Trophoblast cell (in vitro differentiated cells and primary cell): ENCODE results near the gene PRSS37.

Source experiments
- DNase-seq, 2 donors: peaks; one replicate each; pipeline ENCODE4 v3.0.0-alpha.2; 2016
- H2AFZ ChIP-seq: 2 replicates; pipeline ENCODE4 v1.6.1; 2013; ENCODE audit warnings: low read length, moderate library complexity, mild to moderate bottlenecking; ENCODE audit not compliant: insufficient read depth, poor library complexity
- H2AK5ac ChIP-seq: 2 replicates; pipeline ENCODE4 v1.6.1; 2013; ENCODE audit warnings: mild to moderate bottlenecking, low read length
- H2BK120ac ChIP-seq: 2 replicates; pipeline ENCODE4 v1.6.1; 2013; ENCODE audit warnings: low read length, mild to moderate bottlenecking, moderate library complexity; ENCODE audit not compliant: insufficient read depth, poor library complexity
- H2BK12ac ChIP-seq: 2 replicates; pipeline ENCODE4 v1.6.1; 2013; ENCODE audit warnings: mild to moderate bottlenecking, low read length, moderate library complexity
- H2BK5ac ChIP-seq: 2 replicates; pipeline ENCODE4 v1.6.1; 2013; ENCODE audit warnings: low read length, low read depth, moderate library complexity, mild to moderate bottlenecking; ENCODE audit not compliant: poor library complexity
- H3K14ac ChIP-seq: 2 replicates; pipeline ENCODE4 v1.6.1; 2013; ENCODE audit warnings: mild to moderate bottlenecking, low read length
- H3K18ac ChIP-seq: 2 replicates; pipeline ENCODE4 v1.6.1; 2013; ENCODE audit warnings: mild to moderate bottlenecking, low read length
- H3K23ac ChIP-seq: 2 replicates; pipeline ENCODE4 v1.6.1; 2013; ENCODE audit warnings: low read length
- H3K27ac ChIP-seq: 2 replicates; pipeline ENCODE4 v1.5.1; 2013; ENCODE audit warnings: low read depth, mild to moderate bottlenecking, inconsistent platforms, low read length, moderate library complexity
- H3K27me3 ChIP-seq: 2 replicates; pipeline ENCODE4 v1.6.1; 2013; ENCODE audit warnings: inconsistent platforms, mild to moderate bottlenecking, low read length, moderate library complexity; ENCODE audit not compliant: insufficient read depth
- H3K36me3 ChIP-seq, 2 experiments: 1 replicate in 1 of 2; 2 replicates in 1 of 2; pipeline ENCODE4 v1.6.1; 2013; ENCODE audit warnings: low read length in 2 of 2, mild to moderate bottlenecking in 2 of 2, moderate library complexity in 1 of 2; ENCODE audit not compliant: insufficient read depth in 2 of 2, control insufficient read depth in 1 of 2
- H3K4ac ChIP-seq: 2 replicates; pipeline ENCODE4 v1.6.1; 2013; ENCODE audit warnings: low read depth, mild to moderate bottlenecking, low read length, moderate library complexity
- H3K4me1 ChIP-seq, 2 experiments: 1 replicate in 1 of 2; 2 replicates in 1 of 2; pipeline ENCODE4 v1.6.1; 2013; ENCODE audit warnings: low read length in 2 of 2, mild to moderate bottlenecking in 2 of 2, moderate library complexity in 1 of 2; ENCODE audit not compliant: insufficient read depth in 2 of 2, control insufficient read depth in 1 of 2
- H3K4me2 ChIP-seq: 2 replicates; pipeline ENCODE4 v1.6.1; 2013; ENCODE audit warnings: inconsistent platforms, mild to moderate bottlenecking, low read length, moderate library complexity
- H3K4me3 ChIP-seq: 2 replicates; pipeline ENCODE4 v1.5.1; 2013; ENCODE audit warnings: mild to moderate bottlenecking, low read depth, low read length, inconsistent platforms
- H3K79me1 ChIP-seq: one replicate; pipeline ENCODE4 v1.6.1; 2013; ENCODE audit warnings: low read length
- H3K79me2 ChIP-seq: 2 replicates; pipeline ENCODE4 v1.6.1; 2013; ENCODE audit warnings: low read length, mild to moderate bottlenecking; ENCODE audit not compliant: control insufficient read depth, insufficient read depth, poor library complexity
- H3K9ac ChIP-seq: 2 replicates; pipeline ENCODE4 v1.6.1; 2013; ENCODE audit warnings: mild to moderate bottlenecking, low read length
- H3K9me3 ChIP-seq: 2 replicates; pipeline ENCODE4 v1.6.1; 2013; ENCODE audit warnings: low read depth, mild to moderate bottlenecking, control low read depth, inconsistent platforms, low read length; ENCODE audit not compliant: insufficient read depth
- H4K12ac ChIP-seq: 2 replicates; pipeline ENCODE4 v1.6.1; 2013; ENCODE audit warnings: low read depth, mild to moderate bottlenecking, low read length, moderate library complexity
- H4K8ac ChIP-seq: 2 replicates; pipeline ENCODE4 v1.6.1; 2013; ENCODE audit warnings: low read depth, mild to moderate bottlenecking, low read length, moderate library complexity
- H4K91ac ChIP-seq: one replicate; pipeline ENCODE4 v1.6.1; 2013; ENCODE audit warnings: low read depth, mild to moderate bottlenecking, low read length, moderate library complexity
- WGBS: extraction: QIAGEN DNeasy Blood & Tissue Kit; methylation state at CpG from one replicate; pipeline ENCODE4 v1.1.7; 2013; ENCODE audit warnings: missing lambda C conversion rate; ENCODE audit not compliant: insufficient read length, insufficient coverage; ENCODE audit errors: extremely low coverage; 5-methylcytosine and 5-hydroxymethylcytosine counted together

PRSS37 gene

DNA sequence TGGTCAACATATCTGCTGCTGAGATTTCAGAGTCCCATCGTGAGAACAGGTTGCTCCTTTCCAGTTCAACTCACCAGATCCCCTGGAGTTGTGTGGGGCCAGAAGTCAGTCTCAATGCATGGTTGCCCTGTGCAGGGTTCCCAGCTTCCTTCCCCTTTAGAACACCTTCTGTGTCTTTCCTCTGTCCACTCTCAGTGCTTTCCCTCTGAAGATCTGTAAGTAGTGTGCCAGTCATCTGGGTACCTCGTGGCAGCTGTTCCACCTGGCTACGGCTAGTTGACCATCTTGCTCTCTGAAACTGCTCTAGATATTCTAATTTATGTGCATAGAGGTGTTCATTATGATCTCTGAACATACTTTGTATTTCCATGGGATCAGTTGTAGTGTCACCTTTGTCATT lies 36.1 kb upstream of the PRSS37 start:
- Histone ChIP-seq H3K4me3 (no peak overlapping the region), H3K4me1 (no peaks in the 10 kb centered on the region), H3K4me2 (no peak overlapping the region), H3K79me2 (no peaks in the 10 kb centered on the region), H3K4ac (no peak overlapping the region), H3K27ac (no peak overlapping the region), H3K23ac (no peak overlapping the region), H3K36me3 (no peaks in the 10 kb centered on the region), H3K27me3 (no peaks in the 10 kb centered on the region), H4K91ac (no peak overlapping the region), H4K12ac (no peak overlapping the region), H3K14ac (no peak overlapping the region), H2BK120ac (no peak overlapping the region), H2BK5ac (no peak overlapping the region), H4K8ac (no peak overlapping the region), H3K18ac (no peak overlapping the region), H2AK5ac (no peak overlapping the region), H3K79me1 (no peaks in the 10 kb centered on the region), H2BK12ac (no peak overlapping the region), H3K9ac (no peak overlapping the region), H2AFZ (no peak overlapping the region), H3K9me3 (peaks cover 5% of the 10 kb centered on the region)
- no peak for DNase-seq
- no CpG with 5 or more reads among the region's 3 CpGs for WGBS

DNA sequence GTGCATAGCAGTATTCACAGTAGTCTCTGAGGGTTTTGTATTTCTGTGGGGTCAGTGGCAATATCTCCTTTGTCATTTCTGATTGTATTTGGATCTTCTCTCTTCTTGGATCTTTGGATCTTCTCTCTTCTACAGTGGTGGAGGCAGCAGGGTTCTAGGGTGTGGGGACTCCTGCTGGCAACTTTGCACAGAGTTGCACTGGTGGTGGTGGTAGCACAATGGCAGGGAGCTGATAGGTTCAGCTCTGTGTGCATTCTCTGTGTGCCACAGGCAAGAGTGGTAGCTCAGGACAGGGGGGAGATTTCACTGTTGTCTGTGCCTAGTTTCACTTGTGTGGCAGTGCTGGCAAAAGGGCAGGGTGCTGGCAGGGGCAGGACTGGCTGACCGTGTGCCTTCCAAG lies 35.1 kb upstream of the PRSS37 start:
- WGBS = no CpG with 5 or more reads among the region's 1 CpG
- Histone ChIP-seq H3K9me3 (peaks cover 5% of the 10 kb centered on the region), H2BK12ac (no peak overlapping the region), H3K4ac (no peak overlapping the region), H3K27ac (no peak overlapping the region), H3K4me3 (peak overlapping the region; percentile 30), H4K12ac (no peak overlapping the region), H3K14ac (no peak overlapping the region), H2BK5ac (no peak overlapping the region), H3K36me3 (no peaks in the 10 kb centered on the region), H4K8ac (no peak overlapping the region), H2AFZ (no peak overlapping the region), H3K79me1 (no peaks in the 10 kb centered on the region), H2AK5ac (no peak overlapping the region), H3K4me1 (no peaks in the 10 kb centered on the region), H4K91ac (no peak overlapping the region), H2BK120ac (no peak overlapping the region), H3K4me2 (no peak overlapping the region), H3K23ac (no peak overlapping the region), H3K9ac (no peak overlapping the region), H3K79me2 (no peaks in the 10 kb centered on the region), H3K27me3 (no peaks in the 10 kb centered on the region), H3K18ac (no peak overlapping the region)
- DNase-seq = no peak

DNA sequence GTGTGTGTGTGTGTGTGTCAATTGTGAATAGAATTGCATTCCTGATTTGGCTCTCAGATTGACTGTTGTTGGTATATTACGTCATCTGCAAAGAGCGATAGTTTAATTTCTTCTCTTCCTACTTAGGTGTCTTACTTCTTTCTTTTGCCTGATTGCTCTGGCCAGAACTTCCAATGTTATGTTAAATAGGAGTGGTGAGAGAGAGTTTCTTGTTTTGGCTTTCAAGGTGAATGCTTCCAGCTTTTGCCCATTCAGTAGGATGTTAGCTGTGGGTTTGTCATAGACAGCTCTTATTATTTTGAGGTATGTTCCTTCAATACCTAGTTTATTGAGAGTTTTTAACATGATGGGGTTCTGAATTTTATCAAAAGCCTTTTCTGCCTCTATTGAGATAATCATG lies 34.2 kb upstream of the PRSS37 start:
- Histone ChIP-seq H3K4ac (no peak overlapping the region), H3K4me1 (no peaks in the 10 kb centered on the region), H3K27me3 (no peaks in the 10 kb centered on the region), H3K23ac (no peak overlapping the region), H4K8ac (no peak overlapping the region), H2AK5ac (no peak overlapping the region), H3K79me1 (no peaks in the 10 kb centered on the region), H3K9ac (no peak overlapping the region), H2BK12ac (no peak overlapping the region), H4K91ac (no peak overlapping the region), H3K4me3 (no peak overlapping the region), H3K14ac (no peak overlapping the region), H4K12ac (no peak overlapping the region), H3K36me3 (no peaks in the 10 kb centered on the region), H2BK120ac (no peak overlapping the region), H3K4me2 (no peak overlapping the region), H3K18ac (no peak overlapping the region), H3K79me2 (no peaks in the 10 kb centered on the region), H2BK5ac (no peak overlapping the region), H3K9me3 (peaks cover 5% of the 10 kb centered on the region), H2AFZ (no peak overlapping the region), H3K27ac (no peak overlapping the region)
- DNase-seq = no peak
- no CpG with 5 or more reads among the region's 2 CpGs for WGBS

DNA sequence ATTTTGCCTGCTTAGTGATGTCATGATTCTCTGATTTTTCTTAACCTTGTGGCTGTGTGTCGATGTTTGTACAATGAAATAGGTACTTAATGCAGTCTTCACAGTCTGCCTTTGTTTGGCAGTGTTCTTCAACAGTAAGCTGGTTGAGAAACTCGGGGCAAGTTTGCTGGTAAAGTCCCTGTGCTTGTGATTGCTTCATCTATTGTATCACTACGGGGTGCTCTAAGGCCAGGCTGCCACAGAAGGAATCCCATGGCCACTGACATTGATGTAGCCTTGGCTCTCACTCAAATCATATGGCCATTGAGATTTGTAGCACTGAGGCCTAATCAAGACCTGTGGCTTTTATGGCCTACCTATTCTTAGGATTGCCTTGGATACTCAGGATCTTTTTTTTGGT lies 33.5 kb upstream of the PRSS37 start:
- Histone ChIP-seq H3K4ac (no peak overlapping the region), H3K23ac (no peak overlapping the region), H3K27ac (no peak overlapping the region), H3K79me2 (no peaks in the 10 kb centered on the region), H3K36me3 (no peaks in the 10 kb centered on the region), H4K91ac (no peak overlapping the region), H3K9me3 (peaks cover 5% of the 10 kb centered on the region), H3K9ac (no peak overlapping the region), H3K14ac (no peak overlapping the region), H2BK12ac (no peak overlapping the region), H2BK120ac (no peak overlapping the region), H3K4me2 (no peak overlapping the region), H2AK5ac (no peak overlapping the region), H3K79me1 (no peaks in the 10 kb centered on the region), H3K4me1 (no peaks in the 10 kb centered on the region), H3K18ac (no peak overlapping the region), H4K12ac (no peak overlapping the region), H2BK5ac (no peak overlapping the region), H3K27me3 (no peaks in the 10 kb centered on the region), H3K4me3 (no peak overlapping the region), H4K8ac (no peak overlapping the region), H2AFZ (no peak overlapping the region)
- no CpG with 5 or more reads among the region's 3 CpGs for WGBS
- DNase-seq = no peak
